Caki2 (cell line): ENCODE data around the gene C4BPA. TPM values are rescaled to one million over a fixed set of nuclear protein-coding genes. Genes with fewer than 3 reads are reported as not detected.

Experiments
- DNase-seq: peaks from one replicate; pipeline ENCODE4 v3.0.0-alpha.2; 2015; ENCODE audit warnings: low read depth
- in situ Hi-C: cut with HindIII; loops from 2 replicates; pipeline ENCODE4 v1.10.0; 2016; ENCODE audit warnings: low sequenced_read_pairs, low pct_unique_long_range_greater_than_20kb, mixed read lengths
- total RNA-seq: library from RNA; depleted of rRNA; stranded (reverse); fragments of >200 nt; shearing (Covaris generic); gene quantifications from 2 replicates; pipeline ENCODE4 v1.2.3, GENCODE V29; 2014; ENCODE audit warnings: low replicate concordance; rRNA removed

Gene C4BPA
- total RNA-seq, 1 experiment from 2014 or later = not detected

GRCh38 chr1:207155028-207155427 lies 51.0 kb downstream of the C4BPA start:
- in situ Hi-C loops = no loop called here
- no peak for DNase-seq

GRCh38 chr1:207156095-207156494 lies 52.1 kb downstream of the C4BPA start:
- DNase-seq = no peak
- in situ Hi-C loops = no loop called here

- DNase-seq = no peak
Measured at GRCh38 chr1:207156826-207157225, 52.8 kb downstream of the C4BPA start.

GRCh38 chr1:207164086-207164485 lies 60.1 kb downstream of the C4BPA start:
- DNase-seq = no peak
- in situ Hi-C loops = no loop called here

More at GRCh38 chr1:207156826-207157225, 52.8 kb downstream of the C4BPA start:
- in situ Hi-C loops = no loop called here

GRCh38 chr1:207172321-207172720 lies 68.3 kb downstream of the C4BPA start:
- in situ Hi-C loops = no loop called here
- DNase-seq = no peak

- in situ Hi-C loops = no loop called here
- no peak for DNase-seq
Measured at GRCh38 chr1:207172885-207173284, 68.9 kb downstream of the C4BPA start.

GRCh38 chr1:207173396-207173795 lies 69.4 kb downstream of the C4BPA start:
- in situ Hi-C loops = no loop called here

GRCh38 chr1:207174913-207175312 lies 70.9 kb downstream of the C4BPA start:
- DNase-seq = no peak
- in situ Hi-C loops = no loop called here

More at GRCh38 chr1:207173396-207173795, 69.4 kb downstream of the C4BPA start:
- no peak for DNase-seq

- in situ Hi-C loops = no loop called here
- DNase-seq = no peak
Measured at GRCh38 chr1:207179036-207179435, 75.0 kb downstream of the C4BPA start.

- in situ Hi-C loops = no loop called here
- DNase-seq = peak; percentile 13
Measured at GRCh38 chr1:207181847-207182246, 77.8 kb downstream of the C4BPA start.

GRCh38 chr1:207186503-207186902 lies 82.5 kb downstream of the C4BPA start:
- in situ Hi-C loops = no loop called here
- no peak for DNase-seq

GRCh38 chr1:207188901-207189300 lies 84.9 kb downstream of the C4BPA start:
- no peak for DNase-seq
- in situ Hi-C loops = no loop called here

GRCh38 chr1:207191061-207191460 lies 87.0 kb downstream of the C4BPA start:
- in situ Hi-C loops = no loop called here
- no peak for DNase-seq

GRCh38 chr1:207191776-207192175 lies 87.7 kb downstream of the C4BPA start:
- in situ Hi-C loops = no loop called here
- DNase-seq = no peak

GRCh38 chr1:207194197-207194596 lies 90.2 kb downstream of the C4BPA start:
- DNase-seq = no peak
- in situ Hi-C loops = no loop called here

Other genes with a start within 250 kb of the C4BPA start
- not detected in 2 replicates for gene IL20, start 238.6 kb upstream of the C4BPA start, total RNA-seq
- not detected in 2 replicates for gene IL24, start 206.8 kb upstream of the C4BPA start, total RNA-seq
- not detected in 2 replicates for gene FCMR, start 182.3 kb upstream of the C4BPA start, total RNA-seq
- not detected in 2 replicates for gene PIGR, start 157.8 kb upstream of the C4BPA start, total RNA-seq
- 0.14 TPM in 1 of 2 replicates, not detected in the other for gene FCAMR, start 133.8 kb upstream of the C4BPA start, total RNA-seq
- 1.7 TPM in 2 replicates for gene C1orf116, start 71.5 kb upstream of the C4BPA start, total RNA-seq
- 2.3 and 2.9 TPM in 2 replicates for gene YOD1, start 53.0 kb upstream of the C4BPA start, total RNA-seq
- gene PFKFB2, start 51.0 kb upstream of the C4BPA start, total RNA-seq = 1.7 and 4.0 TPM in 2 replicates
- gene C4BPB, start 15.4 kb upstream of the C4BPA start, total RNA-seq = not detected in 2 replicates
- gene CD55, start 217.4 kb downstream of the C4BPA start, total RNA-seq = 26.4 and 38.0 TPM in 2 replicates